ENCODE measurements around the gene HEPACAM.

Gene HEPACAM

GRCh38 chr11:124893781-124894401 is 42.0 kb downstream of the HEPACAM start:
- Histone ChIP-seq H3K27me3 (ENCODE audit: insufficient read depth, low read length) (peaks cover 14% of the 10 kb centered on the region), H3K36me3 (ENCODE audit: insufficient read depth, low read length) (no peaks in the 10 kb centered on the region), H2AFZ (ENCODE audit: low read depth, low read length) (no peak overlapping the region), H3K9me3 (ENCODE audit: low read length) (no peaks in the 10 kb centered on the region), H3K4me3 (ENCODE audit: low read length) (no peak overlapping the region), H3K4me1 (ENCODE audit: insufficient read depth, low read length) (peaks cover 6% of the 10 kb centered on the region)

GRCh38 chr11:124892750-124893454 is 42.9 kb downstream of the HEPACAM start:
- Histone ChIP-seq H3K27me3 (ENCODE audit: insufficient read depth, low read length) (peaks cover 17% of the 10 kb centered on the region), H3K9me3 (ENCODE audit: low read length) (no peaks in the 10 kb centered on the region), H3K4me3 (ENCODE audit: low read length) (no peak overlapping the region), H3K4me1 (ENCODE audit: insufficient read depth, low read length) (no peaks in the 10 kb centered on the region), H2AFZ (ENCODE audit: low read depth, low read length) (no peak overlapping the region), H3K36me3 (ENCODE audit: insufficient read depth, low read length) (no peaks in the 10 kb centered on the region)

GRCh38 chr11:124892146-124892545 is 43.7 kb downstream of the HEPACAM start:
- Histone ChIP-seq H3K4me1 (ENCODE audit: insufficient read depth, low read length) (no peaks in the 10 kb centered on the region), H3K4me3 (ENCODE audit: low read length) (no peak overlapping the region), H2AFZ (ENCODE audit: low read depth, low read length) (no peak overlapping the region), H3K36me3 (ENCODE audit: insufficient read depth, low read length) (no peaks in the 10 kb centered on the region), H3K9me3 (ENCODE audit: low read length) (no peaks in the 10 kb centered on the region), H3K27me3 (ENCODE audit: insufficient read depth, low read length) (peaks cover 17% of the 10 kb centered on the region)

GRCh38 chr11:124891373-124891861 is 44.4 kb downstream of the HEPACAM start:
- no peaks in the 10 kb centered on the region for H3K4me1 ChIP-seq (ENCODE audit: insufficient read depth, low read length)
- H3K9me3 ChIP-seq (ENCODE audit: low read length): no peaks in the 10 kb centered on the region
- H3K36me3 ChIP-seq (ENCODE audit: insufficient read depth, low read length): no peaks in the 10 kb centered on the region
- H2AFZ ChIP-seq (ENCODE audit: low read depth, low read length): no peak overlapping the region
- H3K4me3 ChIP-seq (ENCODE audit: low read length): no peak overlapping the region
- H3K27me3 ChIP-seq (ENCODE audit: insufficient read depth, low read length): peaks cover 17% of the 10 kb centered on the region

- H3K36me3 ChIP-seq (ENCODE audit: insufficient read depth, low read length): no peaks in the 10 kb centered on the region
- no peak overlapping the region for H2AFZ ChIP-seq (ENCODE audit: low read depth, low read length)
- no peaks in the 10 kb centered on the region for H3K4me1 ChIP-seq (ENCODE audit: insufficient read depth, low read length)
- H3K27me3 ChIP-seq (ENCODE audit: insufficient read depth, low read length): peaks cover 17% of the 10 kb centered on the region
- no peaks in the 10 kb centered on the region for H3K9me3 ChIP-seq (ENCODE audit: low read length)
- no peak overlapping the region for H3K4me3 ChIP-seq (ENCODE audit: low read length)
Measured at GRCh38 chr11:124890683-124891372, 45.0 kb downstream of the HEPACAM start.

- Histone ChIP-seq H2AFZ (ENCODE audit: low read depth, low read length) (no peak overlapping the region), H3K4me1 (ENCODE audit: insufficient read depth, low read length) (no peaks in the 10 kb centered on the region), H3K27me3 (ENCODE audit: insufficient read depth, low read length) (peaks cover 17% of the 10 kb centered on the region), H3K4me3 (ENCODE audit: low read length) (no peak overlapping the region), H3K36me3 (ENCODE audit: insufficient read depth, low read length) (no peaks in the 10 kb centered on the region), H3K9me3 (ENCODE audit: low read length) (no peaks in the 10 kb centered on the region)
Measured at GRCh38 chr11:124890151-124890550, 45.7 kb downstream of the HEPACAM start.

GRCh38 chr11:124889191-124890091 is 46.4 kb downstream of the HEPACAM start:
- Histone ChIP-seq H3K36me3 (ENCODE audit: insufficient read depth, low read length) (no peaks in the 10 kb centered on the region), H3K27me3 (ENCODE audit: insufficient read depth, low read length) (peaks cover 17% of the 10 kb centered on the region)

GRCh38 chr11:124887667-124888013 is 48.2 kb downstream of the HEPACAM start:
- Histone ChIP-seq H3K4me1 (ENCODE audit: insufficient read depth, low read length) (no peaks in the 10 kb centered on the region), H3K9me3 (ENCODE audit: low read length) (no peaks in the 10 kb centered on the region), H2AFZ (ENCODE audit: low read depth, low read length) (no peak overlapping the region), H3K27me3 (ENCODE audit: insufficient read depth, low read length) (peaks cover 17% of the 10 kb centered on the region), H3K4me3 (ENCODE audit: low read length) (no peak overlapping the region), H3K36me3 (ENCODE audit: insufficient read depth, low read length) (no peaks in the 10 kb centered on the region)

More at GRCh38 chr11:124889191-124890091, 46.4 kb downstream of the HEPACAM start:
- no peaks in the 10 kb centered on the region for H3K4me1 ChIP-seq (ENCODE audit: insufficient read depth, low read length)
- no peak overlapping the region for H3K4me3 ChIP-seq (ENCODE audit: low read length)
- H3K9me3 ChIP-seq (ENCODE audit: low read length): no peaks in the 10 kb centered on the region
- no peak overlapping the region for H2AFZ ChIP-seq (ENCODE audit: low read depth, low read length)

- Histone ChIP-seq H3K27me3 (ENCODE audit: insufficient read depth, low read length) (peaks cover 13% of the 10 kb centered on the region), H2AFZ (ENCODE audit: low read depth, low read length) (no peak overlapping the region), H3K4me3 (ENCODE audit: low read length) (no peak overlapping the region), H3K36me3 (ENCODE audit: insufficient read depth, low read length) (no peaks in the 10 kb centered on the region), H3K4me1 (ENCODE audit: insufficient read depth, low read length) (no peaks in the 10 kb centered on the region), H3K9me3 (ENCODE audit: low read length) (no peaks in the 10 kb centered on the region)
Measured at GRCh38 chr11:124886978-124887666, 48.7 kb downstream of the HEPACAM start.

- Histone ChIP-seq H3K27me3 (ENCODE audit: insufficient read depth, low read length) (peaks cover 9% of the 10 kb centered on the region), H3K4me1 (ENCODE audit: insufficient read depth, low read length) (no peaks in the 10 kb centered on the region), H3K36me3 (ENCODE audit: insufficient read depth, low read length) (no peaks in the 10 kb centered on the region), H3K9me3 (ENCODE audit: low read length) (no peaks in the 10 kb centered on the region), H2AFZ (ENCODE audit: low read depth, low read length) (no peak overlapping the region), H3K4me3 (ENCODE audit: low read length) (no peak overlapping the region)
Measured at GRCh38 chr11:124886476-124886875, 49.4 kb downstream of the HEPACAM start.

GRCh38 chr11:124884869-124885479 is 50.9 kb downstream of the HEPACAM start:
- no peaks in the 10 kb centered on the region for H3K9me3 ChIP-seq (ENCODE audit: low read length)
- H3K4me3 ChIP-seq (ENCODE audit: low read length): no peak overlapping the region
- H3K4me1 ChIP-seq (ENCODE audit: insufficient read depth, low read length): no peaks in the 10 kb centered on the region
- no peak overlapping the region for H2AFZ ChIP-seq (ENCODE audit: low read depth, low read length)
- peaks cover 9% of the 10 kb centered on the region for H3K27me3 ChIP-seq (ENCODE audit: insufficient read depth, low read length)
- no peaks in the 10 kb centered on the region for H3K36me3 ChIP-seq (ENCODE audit: insufficient read depth, low read length)

- Histone ChIP-seq H3K27me3 (ENCODE audit: insufficient read depth, low read length) (peaks cover 3% of the 10 kb centered on the region), H3K4me1 (ENCODE audit: insufficient read depth, low read length) (no peaks in the 10 kb centered on the region), H3K36me3 (ENCODE audit: insufficient read depth, low read length) (no peaks in the 10 kb centered on the region), H3K4me3 (ENCODE audit: low read length) (no peak overlapping the region), H2AFZ (ENCODE audit: low read depth, low read length) (no peak overlapping the region), H3K9me3 (ENCODE audit: low read length) (no peaks in the 10 kb centered on the region)
Measured at GRCh38 chr11:124884340-124884739, 51.5 kb downstream of the HEPACAM start.

Data from neuron (in vitro differentiated cells).